HG02884 (cell line): ENCODE measurements around the gene AGTRAP.

Experiments used
- ATAC-seq: cut with Tn5 transposase; IDR thresholded peaks from one replicate; pipeline ENCODE4 v1.9.1; 2021; ENCODE audit warnings: mild to moderate bottlenecking, moderate library complexity; ENCODE audit not compliant: unreplicated experiment

AGTRAP gene

DNA sequence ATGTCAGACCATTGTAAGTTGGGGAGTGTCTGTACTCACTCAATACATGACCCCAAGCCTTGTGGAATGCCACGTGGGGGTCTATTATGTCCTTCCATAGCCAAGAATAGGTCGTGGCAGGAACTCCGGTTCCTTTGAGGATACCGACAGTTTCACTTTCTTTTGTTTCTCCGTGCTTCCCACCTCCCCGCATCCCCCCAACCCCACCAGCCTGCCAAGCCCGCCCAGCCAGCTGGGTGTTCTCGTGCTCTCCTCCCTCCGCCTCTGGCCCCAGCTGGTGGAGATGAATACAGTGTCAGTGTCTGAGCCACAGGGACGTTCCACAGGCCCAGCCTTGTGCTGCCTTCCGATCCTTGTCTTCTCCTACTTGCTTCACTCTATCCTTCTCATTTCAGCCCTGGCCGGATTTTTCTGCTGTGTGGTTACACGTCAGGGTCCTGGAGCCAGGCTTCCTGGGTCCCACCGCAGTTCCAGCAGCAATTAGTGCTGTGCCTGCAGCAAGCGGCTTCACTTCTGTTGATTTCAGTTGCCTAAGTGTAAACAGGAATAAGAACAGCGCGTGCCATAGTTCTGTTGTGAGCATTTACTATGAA is 4.1 kb upstream of the AGTRAP start:
- no peak for ATAC-seq

DNA sequence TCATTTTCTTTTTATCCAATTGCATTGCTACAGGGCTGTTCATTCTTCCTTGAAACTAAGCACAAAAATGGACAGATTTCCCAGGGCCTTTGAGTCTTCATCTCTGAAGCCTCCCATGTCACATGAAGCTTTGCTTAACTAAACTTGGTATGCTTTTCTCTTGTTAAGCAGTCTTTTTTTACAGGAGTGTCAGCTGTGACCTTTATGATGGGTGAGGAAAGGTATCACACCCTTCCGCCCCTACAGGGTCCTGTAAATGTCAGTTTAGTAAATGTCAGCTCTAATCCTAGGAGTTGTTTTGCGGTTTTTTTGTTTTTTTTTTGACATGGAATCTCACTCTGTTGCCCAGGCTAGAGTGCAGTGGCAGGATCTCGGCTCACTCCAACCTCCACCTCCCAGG is 2.6 kb upstream of the AGTRAP start:
- ATAC-seq: no peak

DNA sequence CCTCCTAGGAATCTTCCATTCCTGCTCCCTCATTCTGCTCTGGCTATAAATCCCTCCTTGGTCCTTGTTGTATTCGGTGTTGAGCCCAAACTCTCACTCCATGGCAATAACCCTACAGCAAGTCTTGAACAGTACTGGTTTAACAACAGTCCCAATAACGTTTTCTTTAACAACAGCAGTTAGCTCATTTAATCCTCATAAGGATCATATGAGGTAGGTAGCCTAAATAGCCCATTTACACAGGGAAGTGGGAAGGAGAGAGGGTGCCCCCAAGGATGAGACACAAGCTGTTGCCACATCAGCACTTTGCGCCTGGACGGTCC is 444 bp upstream of the AGTRAP start:
- ATAC-seq: no peak

DNA sequence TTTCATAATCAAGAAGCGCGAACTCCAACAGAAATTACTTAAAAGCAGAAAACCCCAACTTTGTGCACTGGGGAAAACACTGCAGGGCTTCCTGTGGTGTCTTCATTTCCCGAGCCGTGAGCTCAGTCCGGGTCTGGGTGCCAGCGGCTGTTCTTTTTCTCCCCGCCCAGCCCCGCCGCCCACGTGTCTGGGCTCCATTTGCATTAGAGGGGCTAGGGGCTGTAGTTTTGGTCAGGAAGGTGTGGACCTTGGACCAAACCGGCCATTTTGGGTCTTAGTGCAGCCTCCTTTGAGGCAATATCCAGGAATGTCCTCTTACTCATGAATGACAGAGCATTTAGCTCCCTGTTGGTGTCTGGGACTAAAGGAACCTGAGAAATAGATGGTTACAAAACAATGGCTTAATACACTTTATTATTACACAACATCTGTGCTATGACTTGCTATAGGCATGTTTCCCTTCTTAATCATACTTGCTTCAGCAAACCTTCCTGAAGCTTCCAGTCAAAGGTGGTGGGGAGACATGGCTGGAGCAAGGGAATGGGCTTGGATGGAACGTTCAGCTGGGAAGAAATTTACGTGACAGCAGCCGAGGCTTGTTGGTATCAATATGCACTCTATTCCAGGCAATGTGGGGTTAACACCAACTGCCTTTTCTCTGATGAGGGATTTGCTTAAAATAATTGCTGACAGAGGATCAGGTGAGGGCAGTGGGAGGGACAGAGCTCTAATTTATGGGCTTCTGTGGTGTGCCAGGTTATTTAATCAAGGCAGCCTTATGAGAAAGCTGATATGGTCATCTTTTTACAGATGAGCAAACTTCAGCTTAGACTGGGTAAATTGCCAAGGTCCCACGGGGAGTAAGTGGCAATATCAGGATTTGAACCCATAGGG is 1.1 kb downstream of the AGTRAP start:
- no peak for ATAC-seq

DNA sequence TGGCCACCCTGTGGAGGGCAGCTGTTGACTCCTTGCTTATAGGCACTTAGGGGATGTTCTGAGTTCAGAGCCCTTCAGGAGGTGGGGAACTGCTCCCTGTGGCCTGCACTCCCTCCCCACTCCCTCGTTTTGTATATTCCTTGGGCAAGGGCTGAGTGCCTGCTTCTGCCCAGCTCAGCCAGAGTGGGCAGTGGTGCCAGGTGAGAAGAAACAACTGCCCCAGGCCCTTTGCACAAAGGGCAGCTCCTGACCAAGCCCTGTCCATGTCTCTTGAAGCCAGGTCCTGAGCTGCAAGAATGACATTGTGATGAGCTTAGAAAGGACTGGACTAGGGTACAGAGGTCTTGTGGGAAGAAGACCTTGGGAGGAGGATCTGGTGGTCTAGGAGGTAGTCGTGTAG is 2.2 kb downstream of the AGTRAP start:
- ATAC-seq: no peak

DNA sequence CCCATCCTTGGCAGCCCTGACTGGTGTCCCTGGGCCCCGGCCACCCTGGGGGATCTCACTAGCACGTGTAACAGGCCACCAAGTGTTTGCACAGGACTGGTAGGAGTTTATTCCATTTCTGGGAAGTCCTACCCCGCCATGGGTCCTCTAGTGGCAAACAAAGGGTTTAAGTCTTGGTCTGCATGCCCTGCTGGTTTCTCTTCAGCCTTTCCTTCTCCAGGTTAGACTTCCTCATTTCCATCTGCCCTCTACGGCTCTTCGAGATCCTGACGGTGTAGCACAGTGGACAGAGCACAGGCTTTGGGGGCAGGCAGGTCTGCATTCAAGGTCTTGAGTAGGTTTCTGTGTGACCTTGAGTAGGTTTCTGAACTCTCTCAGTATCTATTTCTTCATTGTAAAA is 2.8 kb downstream of the AGTRAP start:
- ATAC-seq: no peak

DNA sequence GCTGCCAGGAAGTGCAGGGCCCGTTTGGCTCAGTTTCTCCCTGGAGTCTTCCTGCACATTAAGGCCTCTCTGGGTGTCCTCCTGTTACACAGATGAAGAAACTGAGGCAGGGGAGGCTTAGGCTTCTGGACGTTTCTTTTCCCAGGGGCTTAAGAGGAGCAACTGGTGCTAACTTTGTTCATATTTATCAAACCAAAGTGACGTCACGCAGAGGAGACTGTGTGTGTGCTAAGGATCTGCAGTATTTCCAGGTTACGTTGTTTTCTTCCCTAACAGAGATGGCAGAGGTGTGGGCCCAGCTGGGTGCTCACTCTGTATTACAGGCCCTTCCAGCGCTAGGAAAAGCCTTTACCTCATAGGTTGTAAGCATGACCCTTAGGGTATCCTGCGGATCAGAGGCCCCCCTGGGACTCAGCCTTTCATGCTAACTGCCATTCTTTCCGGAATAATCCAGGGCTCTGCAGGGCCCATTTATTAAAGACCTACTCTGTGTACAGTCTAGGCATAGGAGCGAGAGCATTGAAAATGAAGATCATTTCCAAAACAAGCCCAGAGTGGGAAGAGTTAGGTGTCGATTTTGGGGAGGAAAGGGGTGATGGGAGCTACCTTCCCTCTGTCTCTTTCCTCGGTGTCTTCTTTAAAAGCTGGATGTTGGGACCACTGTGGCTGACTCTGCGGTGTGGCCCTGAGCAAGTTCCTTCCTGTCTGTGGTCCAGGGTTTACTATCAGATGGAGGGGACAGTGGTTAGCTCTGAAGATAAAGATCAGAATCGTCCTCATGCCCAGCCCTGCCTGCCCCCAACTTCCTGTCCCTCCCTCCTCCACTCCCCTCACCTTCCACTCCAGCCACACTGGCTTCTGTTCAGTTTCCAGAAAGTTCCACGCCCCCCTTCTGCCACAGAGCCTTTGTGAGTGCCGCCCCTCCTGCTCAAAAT is 4.6 kb downstream of the AGTRAP start:
- ATAC-seq: no peak

DNA sequence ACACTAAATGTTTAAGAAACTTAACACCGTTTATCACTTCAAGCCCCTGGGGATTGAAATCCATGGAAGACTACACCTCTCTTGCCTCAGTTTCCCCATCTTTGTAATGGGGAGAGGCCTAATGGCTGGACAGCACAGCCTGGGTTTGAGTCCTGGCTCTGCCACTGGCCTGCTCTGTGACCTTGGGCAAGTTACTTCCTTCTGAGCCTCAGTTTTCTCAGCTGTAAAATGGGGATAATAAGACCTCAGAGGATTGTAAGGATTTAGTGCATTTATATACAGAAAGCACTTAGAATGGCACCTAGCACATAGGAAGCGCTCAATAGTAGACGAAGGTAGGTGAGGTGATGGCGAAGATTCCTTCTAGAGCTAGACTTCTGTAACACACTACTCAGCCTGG is 5.5 kb downstream of the AGTRAP start:
- ATAC-seq: no peak

DNA sequence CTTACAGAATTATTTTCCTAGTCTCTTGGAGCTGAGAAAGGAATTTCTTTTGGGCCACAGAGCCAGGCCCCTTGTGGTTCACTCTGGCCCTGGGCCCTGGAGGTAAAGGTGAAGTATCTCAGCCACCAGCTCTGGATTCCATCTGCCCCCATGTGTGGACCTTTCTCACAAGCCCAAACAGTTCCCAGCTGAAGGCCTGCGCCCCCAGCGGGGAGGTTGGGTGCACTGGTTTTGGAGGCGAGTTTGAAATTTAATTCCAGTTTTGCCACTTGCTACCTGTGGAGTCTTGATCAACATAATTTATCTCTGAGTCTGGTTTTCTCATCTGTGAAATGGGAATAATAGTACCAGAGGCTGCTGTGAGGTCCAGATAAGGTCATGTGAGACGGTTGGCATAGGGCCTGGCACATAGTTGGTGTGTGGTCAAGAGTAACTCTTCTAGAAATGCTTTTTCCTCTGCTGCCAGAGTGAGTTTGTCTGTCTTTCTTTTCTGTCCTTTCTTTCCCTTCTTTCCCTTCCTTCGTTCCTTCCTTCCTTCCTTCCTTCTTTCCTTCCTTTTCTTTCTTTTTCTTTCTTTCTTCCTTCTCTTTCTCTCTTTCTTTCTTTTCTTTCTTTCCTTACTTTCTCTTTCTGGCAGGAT is 6.1 kb downstream of the AGTRAP start:
- no peak for ATAC-seq

DNA sequence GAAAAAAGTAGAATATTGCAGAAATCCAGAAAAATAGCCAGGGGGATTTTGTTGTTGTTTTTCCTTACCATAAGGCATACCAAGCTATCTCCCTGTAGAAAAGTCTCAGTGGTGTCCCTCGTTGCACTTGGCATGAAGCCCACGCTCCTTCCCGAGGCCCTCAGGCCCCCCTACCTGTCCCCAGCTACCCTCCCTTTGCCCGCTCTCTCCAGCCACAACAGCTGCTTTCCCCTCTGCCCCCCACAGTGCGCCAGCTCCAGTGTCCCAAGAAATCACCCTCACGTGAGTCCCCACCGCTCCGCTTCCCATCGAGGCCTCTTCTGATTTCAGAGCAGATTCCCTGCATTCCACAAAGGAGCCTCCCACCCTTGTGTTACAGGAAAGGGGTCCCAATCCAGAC is 8.4 kb downstream of the AGTRAP start:
- no peak for ATAC-seq

DNA sequence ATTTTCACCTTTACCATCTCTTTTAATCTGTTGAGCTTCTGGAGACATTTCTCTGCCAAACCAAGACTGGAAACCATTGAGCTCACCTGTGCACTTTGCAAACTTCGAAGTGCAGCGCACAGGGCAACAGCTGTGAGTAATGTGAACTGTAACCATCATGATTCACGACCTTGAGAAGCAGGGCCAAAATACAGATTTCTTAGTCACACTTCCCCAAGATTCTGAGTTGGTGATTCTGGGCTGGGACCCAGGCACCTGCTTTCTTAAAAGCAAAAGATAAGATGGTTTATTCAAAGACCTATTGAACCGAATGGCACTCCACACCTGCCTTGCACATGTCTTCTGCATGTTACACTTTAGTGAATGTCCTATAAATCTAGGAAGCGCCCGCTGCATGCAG is 10.2 kb downstream of the AGTRAP start:
- ATAC-seq: no peak

DNA sequence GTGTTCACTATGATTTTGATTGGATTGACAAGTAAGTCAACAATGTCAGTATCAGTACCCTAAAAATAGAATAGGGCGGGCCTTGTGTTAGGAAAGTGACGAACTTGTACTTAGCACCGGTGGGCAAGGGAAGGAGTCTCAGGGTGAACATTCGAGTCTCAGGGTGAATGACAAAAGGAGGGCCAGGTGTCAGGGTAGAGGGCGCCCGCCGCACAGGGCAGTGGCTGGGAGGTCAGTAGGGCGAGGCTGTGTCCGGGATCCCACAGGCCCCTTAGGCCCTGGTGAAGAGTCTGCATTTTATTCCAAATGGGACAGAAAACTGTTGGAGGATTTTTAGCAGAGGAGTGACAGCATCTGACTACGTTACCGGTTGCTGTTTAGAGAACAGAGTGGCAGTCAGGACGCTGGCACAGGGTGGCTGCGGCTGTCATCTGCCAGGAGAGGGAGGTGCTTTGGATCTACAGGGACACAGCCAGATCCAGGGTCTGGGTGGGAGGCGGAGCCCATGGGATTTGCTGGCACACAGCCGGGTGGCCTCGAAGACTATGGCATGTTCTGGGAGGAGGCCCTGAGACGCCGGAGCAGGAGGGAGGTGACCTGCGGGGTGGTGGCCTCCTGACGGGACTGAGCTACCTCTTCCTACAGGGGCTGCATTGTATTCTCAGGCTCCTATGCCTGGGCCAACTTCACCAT is 11.0 kb downstream of the AGTRAP start:
- ATAC-seq: no peak

DNA sequence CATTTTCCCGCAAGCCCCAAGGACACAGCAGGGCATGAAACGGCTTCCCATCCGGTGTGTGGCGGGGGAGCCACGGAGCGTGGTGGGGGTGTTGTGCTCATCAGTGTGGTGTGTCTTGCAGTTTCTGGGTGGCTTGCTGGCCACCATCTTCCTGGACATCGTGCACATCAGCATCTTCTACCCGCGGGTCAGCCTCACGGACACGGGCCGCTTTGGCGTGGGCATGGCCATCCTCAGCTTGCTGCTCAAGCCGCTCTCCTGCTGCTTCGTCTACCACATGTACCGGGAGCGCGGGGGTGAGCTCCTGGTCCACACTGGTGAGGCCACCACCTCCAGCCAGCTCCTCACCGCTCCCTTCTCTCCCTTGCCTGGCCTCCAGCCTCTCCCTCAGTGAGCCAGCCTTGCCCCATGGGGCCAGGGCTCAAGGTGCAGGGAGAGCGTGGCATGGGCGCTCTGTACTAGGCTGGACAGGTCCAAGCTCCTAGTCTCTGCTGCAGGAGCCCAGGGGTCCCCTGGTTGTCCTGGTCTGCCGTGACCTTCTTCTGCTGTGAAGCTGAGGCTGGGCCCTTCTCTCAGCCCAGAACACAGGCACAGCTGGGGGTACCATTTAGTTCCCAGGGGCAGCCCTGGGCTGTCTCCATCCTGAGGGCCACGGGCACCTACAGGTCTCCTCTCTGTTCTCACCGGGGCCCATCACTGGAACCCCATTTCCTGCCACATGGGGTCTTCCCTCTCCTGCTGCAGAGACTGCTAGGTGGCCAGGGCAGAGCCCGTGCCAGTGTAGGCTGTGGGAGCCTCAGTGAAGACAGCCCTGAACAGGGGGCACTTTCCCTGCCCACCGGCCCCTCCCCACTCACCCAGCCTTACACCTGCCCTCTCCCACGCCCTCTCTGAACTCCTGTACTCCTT is 12.6 kb downstream of the AGTRAP start:
- ATAC-seq: no peak

DNA sequence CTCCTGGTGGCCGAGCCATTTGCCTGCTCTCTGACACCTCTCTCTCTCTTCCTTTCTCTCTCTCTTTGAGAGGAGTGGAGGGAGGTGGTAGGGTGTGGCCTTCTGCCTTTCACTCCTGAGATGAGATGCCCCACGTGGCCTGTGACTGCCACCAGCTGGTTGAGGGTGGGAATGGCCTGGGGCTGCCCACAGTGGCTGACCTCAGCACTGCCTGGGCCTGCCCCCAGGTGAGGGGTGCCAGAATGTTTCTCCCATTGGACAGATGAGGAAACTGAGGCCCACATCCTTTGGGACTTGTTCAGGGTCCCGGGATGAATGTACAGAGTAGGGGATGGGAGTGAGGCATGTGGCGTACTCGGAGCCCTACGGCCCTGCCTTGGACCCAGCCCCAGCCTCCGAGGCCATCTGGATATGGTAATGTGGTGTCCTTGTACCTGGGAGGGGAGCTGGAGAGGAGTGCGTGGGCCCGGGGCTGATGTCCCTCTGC is 13.3 kb downstream of the AGTRAP start:
- ATAC-seq: no peak

DNA sequence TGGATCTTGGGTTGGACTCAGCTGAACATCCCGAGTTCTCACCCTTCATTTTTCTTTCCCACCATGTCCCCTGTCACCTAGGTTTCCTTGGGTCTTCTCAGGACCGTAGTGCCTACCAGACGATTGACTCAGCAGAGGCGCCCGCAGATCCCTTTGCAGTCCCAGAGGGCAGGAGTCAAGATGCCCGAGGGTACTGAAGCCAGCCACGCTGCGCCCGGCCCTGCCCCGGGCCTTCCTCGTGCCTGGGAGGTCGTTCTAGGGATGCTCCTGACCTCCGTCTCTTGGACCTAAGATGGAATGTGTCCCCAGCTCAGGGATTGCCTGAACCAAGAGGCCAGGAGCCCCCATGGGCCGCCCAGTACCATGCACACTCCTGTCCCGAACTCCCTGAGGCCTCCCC is 14.1 kb downstream of the AGTRAP start:
- ATAC-seq: no peak

DNA sequence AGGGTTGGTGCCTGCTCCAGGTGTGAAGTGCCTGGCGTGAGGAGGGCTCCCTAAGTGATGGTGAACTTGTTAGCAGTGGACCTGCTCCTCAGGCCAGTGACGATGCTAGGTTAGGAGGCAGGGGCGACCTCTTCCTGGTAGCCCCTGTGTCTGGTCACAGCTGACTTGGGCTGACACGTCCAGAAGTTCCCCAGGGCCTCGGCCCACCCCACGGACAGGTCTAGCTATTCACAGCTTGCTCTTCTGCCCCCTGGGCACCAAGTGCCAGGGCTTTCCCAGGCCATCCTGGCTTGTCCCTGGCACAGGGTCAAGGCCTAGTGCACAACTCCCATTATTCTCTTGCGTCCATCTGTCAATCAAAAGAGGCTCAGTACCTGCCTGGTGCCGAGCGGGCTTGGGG is 15.2 kb downstream of the AGTRAP start:
- no peak for ATAC-seq

DNA sequence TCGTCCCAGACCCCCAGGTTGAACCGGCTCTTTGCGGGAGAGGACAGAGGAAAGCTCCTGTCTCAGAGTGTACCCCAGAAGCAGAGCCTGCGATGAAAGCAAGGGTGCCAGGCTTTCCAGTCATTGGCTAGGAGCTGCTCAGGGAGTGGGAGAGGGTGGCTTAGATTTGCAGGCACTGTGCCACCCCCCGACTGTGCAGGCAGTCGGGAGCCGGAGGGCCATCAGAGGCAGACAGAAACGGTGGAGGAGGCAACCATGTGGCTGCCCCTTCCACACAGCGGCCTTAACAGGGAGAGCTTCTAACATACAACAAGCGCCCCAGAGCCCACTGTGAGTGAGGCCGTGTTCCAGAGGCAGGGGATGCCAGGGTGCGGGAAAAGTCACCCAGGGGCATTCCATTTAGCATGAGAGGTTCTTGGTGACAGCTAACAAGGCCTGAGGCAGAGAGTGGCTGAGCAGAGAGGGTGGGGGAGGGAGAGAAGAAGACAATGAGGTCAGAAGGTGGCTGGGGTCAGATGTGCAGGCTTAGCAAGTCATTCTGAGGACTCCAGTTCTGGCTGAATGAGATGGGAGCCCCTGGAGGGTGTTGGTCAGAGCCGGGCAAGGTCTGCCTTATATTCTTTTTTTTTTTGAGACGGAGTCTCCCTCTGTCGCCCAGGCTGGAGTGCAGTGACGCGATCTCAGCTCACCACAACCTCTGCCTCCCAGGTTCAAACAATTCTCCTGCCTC is 16.6 kb downstream of the AGTRAP start:
- ATAC-seq: no peak

DNA sequence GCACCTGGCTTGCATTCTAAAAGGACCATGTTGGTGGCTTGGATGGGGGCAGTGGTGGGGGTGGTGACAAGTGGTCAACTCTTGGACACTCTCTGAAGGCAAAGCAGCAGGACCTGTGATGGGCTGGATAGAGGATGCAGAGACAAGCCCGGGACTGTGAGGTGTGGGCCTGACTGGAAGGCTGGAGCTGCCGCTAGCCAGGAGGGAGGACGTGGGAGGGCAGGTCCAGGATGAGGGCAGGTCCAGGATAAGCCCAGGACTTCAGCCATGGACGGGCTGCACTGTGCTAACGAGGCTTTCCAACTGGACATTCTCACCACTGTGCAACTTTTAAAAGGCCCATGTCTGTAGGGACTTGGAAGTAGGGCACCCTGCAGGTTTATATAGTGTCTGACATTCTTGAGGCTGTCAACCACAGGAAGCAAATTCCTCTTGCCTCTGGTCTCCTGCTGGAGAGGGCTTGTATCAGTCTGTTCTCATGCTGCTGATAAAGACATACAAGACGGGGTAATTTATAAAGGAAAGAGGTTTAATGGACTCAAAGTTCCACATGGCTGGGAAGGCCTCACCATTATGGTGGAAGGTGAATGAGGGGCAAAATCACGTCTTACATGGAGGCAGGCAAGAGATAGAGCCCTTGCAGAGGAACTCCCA is 17.7 kb downstream of the AGTRAP start:
- no peak for ATAC-seq
